ENCODE measurements around the gene ASPSCR1.

The ASPSCR1 gene

DNA sequence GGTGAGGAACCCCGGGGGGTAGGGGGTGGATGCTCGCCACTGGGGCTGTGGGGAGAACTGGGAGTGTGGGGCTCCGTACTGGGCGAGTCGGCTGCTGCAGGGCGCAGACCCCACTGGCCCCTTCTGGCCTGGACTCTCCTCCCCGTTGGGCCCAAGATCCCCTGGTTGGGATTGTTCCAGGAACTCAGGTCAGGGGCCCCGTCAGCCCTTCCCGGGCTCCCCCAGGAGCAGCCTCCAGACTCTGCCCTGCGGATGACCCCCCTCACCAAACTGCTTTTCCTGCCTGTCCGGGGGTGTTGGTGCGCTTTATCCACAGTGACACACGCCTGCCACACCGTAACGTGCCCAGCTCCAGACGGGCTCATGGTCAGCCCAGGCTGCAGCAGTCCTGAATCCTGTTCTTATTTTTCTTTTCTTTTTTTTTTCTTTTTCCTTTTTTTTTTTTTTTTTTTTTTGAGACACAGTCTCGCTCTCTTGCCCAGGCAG lies 24.2 kb downstream of the ASPSCR1 start:
- no peak for DNase-seq

DNA sequence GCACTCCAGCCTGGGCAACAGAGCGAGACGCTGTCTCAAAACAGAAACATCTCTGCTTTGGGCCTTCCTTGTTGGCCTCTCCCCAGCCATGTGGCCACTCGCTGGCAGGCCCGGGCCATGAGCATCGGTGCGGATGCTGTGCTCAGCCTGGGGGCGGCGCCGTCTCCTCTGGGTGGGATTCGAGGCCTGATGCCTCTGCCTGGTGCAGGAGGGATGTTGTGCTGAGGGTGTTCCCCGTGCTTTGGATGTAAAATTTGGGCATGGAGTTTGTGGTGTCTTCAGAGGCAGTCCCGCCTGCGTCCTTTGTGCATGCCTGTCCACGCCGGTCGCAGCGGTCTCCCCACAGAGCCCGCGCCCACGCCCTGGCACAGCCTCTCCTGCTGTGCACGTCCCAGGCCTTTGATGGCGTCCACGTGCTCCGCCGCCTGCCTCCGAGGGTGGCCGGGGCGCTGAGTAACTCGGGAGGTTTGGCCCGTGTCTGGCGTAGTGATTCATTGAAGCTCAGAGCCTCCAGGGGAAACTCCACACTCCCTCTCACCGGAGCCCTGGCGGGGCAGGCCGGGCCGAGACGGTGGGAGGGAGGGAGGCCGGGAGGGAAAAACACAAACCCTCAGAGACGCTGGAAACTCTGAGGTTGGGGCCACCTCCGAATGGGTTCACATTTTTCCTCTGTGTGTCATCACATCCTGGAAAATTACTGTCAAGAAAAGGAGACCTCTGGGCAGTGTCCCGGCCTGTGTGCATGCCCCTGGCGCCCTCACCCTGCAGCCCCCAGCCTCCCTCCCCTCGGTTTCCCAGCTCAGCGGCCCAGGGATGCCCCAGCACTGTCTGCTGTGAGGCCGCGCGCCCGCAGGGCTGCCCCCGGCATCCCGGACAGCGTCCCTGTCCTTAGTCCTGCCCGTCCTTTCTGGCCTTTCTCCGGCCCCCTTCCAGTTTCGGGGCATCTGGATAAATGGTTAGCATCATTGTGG lies 26.3 kb downstream of the ASPSCR1 start:
- no peak for DNase-seq

DNA sequence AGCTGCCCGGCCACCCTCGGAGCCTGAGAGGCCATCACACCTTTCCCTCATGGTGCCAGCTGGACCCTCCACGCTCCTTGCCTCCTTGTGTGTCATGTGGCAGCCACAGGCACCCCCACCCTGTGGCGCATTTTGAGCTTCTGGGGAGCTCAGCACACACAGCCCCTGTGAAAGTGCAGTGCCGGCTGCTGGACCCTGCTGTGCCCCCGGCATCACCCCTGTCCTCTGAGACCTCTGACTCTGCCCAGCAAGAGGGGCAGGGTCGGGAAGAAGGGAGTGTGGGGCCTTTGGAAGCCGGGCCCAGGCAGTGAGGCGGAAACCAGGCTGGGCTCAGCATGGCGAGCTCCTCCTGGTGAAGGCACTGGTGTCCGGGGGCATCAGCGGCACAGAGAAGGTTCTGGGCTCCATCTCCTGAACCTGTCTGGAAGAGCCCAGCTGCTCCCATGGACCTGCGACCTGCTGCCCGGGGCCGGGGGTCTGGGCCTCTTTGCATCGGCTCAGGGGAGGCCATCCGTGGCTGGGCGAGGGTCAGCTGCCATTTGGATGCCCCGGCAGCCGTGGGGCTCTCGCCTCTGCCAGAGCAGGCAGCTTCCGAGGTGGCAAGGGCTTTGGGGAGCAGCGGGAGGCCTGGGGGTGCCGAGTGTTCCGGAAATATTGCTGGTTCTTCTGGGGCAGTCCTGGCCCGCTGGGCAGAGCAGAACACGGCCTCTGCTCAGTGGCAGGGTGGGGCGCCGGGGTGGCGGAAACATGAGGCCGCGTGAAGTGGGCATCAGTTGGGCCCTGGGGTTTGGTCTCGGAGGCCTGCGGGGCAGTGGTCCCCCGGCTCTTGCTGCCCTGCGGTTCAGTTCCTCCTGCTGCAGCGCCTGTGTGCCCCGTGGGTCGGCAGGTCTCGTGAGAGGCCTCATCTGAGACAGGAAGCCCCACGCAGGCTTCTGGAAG lies 27.4 kb downstream of the ASPSCR1 start:
- DNase-seq = no peak

DNA sequence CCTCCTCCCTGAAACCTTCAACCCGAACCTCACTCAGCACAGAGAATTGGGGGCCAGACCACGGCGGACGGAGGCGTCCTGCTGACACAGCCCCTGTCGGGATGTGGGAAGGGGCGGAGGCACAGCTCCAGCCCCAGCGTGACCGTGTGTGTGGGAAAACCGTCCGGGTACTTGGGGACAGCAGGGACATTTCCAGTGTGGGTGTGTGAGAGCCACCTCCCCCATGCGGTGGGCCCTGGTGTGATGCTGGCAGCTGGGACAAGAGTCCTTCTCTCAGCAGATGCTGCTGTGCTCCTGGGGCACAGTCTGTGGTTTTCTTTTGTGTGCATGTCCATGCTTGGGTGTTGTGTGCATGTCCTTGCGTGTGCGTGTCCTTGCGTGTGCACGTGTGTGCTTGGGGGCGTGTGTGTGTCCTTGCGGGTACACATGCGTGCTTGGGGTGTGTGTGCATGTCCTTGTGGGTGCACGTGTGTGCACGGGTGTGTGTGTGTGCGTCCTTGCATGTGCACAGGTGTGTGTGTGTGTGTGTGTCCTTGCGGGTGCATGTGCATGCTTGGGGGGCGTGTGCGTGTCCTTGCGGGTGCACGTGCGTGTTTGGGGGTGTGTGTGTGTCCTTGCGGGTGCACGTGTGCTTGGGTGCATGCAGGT lies 28.4 kb downstream of the ASPSCR1 start:
- DNase-seq = no peak

DNA sequence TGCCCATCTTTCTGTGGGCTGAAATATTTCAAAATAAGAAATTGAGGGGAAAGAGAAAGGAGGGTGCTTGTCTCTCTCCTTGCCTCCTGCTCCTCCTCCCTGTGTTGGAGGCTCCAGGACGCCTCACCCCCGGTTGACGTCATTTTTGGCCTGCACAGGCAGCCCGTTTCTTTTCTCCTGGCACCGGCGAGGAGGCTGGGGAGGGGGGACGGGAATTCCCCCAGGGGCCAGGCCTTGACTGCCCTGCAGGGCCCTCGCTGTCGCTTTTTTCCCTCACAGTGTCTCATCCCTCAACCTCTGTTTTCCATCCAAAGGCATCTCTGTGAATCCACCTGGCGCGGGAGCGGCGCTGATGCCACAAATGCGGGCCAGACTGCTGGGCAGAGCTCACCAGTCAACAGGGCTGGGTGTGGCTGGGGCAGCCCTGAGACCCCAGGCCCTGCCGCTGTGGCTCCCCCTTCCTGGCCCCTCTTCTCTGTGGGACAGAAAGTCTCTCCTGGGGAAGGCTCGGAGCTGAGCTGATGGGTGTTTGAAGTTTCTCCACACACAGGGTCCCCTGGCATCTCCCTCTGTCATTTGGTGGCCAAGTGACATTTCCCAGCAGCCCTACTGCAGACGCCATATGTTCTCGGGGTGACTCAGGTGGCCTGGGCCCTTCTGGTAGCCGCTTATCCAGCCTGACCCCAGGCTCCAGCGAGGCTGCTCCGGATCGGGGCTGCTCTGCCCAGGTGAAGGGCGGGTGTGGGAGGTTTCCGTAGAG lies 29.2 kb downstream of the ASPSCR1 start:
- DNase-seq = no peak

DNA sequence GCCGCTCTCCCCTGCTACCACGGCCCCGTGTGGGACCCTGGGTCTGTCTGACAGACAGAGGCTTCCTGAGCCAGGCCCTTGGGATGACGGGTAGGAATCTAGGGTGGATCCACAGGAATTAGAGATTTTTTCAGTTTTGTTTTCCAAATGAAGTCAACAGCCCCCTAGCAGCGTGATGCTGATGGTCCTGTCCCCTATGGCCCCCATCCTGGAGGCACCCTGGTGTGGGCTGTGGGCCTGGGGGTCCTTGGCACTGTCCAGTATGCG lies 29.7 kb downstream of the ASPSCR1 start:
- DNase-seq = no peak

DNA sequence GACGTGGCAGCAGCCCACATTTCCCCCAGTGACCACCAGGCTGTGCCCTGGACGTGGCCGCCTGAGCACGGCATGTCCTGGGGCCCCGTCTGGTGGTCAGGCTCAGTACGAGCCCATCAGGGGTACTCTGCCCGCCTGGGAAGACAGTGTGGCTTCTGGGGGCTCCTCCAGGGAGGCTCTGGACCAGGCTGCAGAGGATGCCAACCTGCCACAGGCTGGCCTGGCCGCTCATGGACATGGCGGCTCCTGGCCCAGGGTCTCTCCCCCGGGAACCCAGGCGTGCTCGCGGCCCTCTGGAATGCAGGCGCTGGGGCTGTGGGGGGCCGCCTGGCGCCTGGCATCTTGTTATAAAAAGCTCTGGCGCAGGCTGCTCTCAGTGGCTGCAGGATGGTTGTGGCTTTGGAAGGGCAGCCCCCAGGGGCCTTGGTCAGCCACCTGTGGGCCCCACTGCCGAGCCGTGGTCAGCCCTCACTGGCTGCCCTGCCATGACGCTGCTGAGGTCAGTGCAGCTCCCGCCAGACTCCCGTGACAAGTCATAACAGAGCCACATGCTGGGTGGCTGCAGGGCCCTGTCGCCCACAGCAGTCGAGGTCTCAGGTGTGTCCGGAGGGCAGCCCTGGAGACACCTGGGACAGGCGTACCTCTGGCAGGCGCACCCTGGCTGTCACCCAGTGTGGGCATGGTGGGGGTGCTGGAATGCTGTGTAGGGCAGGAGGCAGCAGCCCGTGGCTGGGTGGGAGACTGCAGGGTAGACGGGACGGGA lies 30.2 kb downstream of the ASPSCR1 start:
- no peak for DNase-seq

DNA sequence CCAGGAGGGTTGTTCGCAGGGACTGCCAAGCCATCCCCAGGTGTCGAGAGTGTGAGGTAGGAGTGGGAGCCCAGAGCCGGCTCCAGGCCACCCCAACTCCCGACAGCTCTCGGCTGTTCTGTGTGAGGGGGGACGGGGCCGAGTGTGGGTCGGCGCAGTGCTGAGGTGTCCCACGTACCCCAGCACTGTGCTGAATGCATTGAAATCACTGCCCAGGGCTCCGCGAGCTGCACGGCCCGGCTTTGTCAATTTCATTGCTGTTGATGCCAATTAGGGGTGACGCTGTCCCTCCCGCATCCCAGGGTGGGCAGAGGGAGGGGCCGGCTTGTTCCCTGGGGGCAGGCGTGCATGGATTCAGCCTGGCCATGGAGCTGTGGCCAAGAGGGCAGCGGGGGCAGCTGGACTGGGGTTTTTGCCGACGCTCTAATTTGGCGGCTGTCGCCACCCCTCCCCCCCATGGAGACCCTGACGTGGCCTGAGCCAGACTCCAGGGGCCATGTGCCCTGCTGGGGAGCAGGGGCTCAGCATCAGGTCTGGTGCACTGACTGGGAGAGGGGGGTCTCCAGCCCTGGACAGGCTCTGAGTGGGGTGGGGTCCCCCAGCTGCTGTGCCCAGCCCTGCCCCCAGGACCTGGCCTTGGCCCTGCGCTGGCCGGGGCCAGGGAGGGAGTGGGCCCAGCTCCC lies 31.0 kb downstream of the ASPSCR1 start:
- DNase-seq = no peak

DNA sequence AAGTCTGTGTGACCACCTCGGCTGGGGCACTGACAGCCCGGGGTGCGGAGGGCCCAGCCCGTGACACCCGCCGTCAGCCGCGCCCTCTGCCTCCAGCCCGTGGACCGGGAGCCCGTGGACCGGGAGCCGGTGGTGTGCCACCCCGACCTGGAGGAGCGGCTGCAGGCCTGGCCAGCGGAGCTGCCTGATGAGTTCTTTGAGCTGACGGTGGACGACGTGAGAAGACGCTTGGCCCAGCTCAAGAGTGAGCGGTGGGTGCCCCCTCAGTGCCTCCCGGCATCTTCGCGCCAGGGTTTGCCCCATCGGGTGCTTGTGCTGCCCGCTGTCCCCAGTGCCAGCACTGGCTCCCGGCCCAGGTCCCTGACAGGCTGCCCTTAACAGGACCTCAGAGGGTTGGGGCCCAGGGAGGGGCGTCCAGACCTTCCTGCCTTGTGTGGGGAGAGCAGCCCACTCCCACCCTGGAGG lies 31.5 kb downstream of the ASPSCR1 start:
- no peak for DNase-seq

DNA sequence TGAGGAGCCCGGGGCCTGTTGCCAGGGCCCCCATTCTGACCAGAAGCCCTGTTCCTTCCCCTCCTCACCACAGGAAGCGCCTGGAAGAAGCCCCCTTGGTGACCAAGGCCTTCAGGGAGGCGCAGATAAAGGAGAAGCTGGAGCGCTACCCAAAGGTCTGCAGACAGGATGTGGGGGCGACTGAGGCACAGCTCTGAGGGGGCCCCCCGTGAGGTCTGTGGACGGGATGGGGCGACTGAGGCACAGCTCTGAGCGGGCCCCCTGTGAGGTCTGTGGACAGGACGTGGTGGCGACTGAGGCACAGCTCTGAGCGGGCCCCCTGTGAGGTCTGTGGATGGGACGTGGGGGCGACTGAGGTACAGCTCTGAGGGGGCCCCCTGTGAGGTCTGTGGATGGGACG lies 32.0 kb downstream of the ASPSCR1 start:
- DNase-seq = no peak

DNA sequence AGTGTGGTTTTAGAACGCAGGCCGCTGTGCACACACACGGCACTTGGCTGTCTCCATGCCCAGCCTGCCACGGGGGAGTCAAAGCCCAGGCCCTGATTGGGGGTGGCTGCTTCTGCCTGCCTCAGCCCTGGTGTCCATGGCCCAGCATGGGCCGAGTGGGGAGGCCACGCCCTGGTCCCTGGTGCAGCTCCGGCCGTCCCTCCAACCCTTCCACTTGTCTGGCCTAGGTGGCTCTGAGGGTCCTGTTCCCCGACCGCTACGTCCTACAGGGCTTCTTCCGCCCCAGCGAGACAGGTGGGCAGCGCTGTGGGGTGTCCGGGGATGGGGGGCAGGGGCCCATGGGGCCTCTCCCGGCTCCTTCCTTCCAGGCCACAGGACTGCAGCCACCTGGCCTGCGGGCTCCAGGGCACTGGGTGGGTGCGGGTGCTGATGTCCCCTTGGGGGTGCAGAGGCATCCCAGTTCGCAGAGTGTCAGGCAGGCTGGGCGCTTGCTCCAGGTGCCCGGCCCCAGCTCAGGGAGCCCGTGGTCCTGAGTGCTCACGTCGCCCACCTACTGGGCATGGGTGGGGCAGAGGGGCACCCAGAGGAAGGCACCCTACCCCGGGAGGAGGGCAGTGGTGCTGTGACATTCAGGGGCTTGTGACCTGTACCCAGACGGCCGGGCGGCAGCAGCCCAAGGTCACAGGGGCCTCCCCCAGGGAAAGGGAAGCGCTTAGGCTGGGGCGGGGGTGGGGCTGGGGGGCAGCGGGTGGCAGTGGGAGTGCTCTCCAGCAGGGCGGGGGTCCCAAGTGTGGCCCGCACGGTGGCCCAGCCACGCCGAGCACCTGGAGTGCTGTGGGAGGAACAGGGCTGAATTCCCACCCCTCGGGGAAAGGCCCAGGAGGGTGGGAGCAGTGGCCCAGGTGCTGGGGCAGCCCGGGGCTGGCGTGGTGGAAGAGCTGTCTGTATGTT lies 33.4 kb downstream of the ASPSCR1 start:
- no peak for DNase-seq

DNA sequence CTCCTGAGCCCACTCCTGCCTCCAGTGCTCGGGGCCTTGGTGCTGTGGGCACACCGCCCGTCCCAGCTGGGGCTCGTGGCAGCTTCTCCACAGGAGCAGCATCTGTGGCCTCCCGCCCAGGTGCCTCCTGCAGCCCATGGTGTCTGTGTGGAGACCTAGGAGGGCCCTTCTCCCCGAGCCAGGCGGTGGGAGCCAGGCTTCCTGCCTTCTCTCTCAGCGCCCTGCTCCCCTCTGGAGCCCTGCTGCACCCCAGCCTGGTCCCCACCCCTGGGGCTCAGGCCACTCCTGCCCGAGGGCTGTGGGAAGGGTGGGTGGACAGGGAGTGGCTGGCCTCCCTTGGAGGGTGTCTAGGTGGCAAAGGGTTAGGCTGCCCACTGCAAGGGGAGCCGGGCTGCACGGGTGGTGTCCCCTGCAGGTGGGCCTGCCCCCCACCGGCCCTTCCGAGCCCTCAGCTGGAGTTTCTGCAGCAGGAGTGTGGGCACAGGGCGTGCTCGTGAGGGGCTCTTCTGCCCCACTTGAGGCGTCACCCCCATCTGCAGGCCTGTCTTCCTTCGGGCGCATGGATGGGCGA lies 34.3 kb downstream of the ASPSCR1 start:
- DNase-seq = no peak

DNA sequence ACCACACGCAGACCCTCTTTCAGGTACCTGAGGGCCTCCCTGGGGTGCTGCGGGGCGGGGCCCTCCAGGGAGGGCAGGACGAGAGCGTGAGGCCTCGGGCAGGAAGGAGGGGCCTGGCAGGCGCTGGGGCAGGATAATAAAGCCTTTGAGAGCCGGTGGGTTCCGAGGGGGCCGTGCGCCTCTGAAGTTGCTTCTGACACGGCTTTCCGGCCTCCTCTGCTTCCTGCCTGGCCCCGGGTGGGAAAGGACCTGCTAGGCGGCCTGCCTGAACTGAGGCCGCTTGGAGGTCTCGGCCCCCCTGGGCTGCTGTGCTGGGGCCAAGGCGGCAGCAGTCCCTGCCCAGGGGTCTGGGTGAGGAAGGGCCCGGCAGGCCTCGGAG lies 34.8 kb downstream of the ASPSCR1 start:
- DNase-seq = no peak

DNA sequence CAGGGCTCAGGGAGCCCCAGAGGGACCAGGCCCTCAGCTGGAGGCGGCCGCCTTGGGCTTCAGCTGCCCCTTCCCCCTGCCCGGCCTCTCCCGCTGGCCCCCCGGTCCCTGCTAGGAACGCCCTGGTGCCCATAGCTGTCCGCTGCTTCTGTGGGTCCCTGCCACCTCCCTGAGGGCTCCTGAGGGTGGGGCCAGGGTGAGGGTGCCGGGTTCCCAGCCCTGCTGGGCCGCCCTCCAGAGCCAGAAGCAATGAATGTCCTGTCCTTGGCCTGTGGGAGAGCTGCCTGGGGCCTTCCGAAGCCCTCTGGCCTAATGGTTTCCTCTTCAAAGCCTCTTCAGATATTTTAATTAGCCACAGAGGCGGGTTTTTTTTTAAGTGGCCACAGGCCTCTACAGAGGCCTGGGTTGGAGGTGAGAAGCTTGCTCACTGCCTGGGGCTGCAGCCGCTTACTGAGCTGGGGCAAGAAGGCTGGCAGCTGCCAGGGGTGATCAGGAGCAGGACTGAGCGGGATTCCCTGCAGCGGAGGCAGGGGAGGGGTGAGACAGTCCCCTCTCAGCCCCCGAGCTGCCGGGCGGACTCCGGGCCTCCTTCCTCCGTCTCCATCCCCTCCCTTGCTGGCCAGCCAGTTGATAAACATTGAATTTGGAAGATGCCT lies 35.3 kb downstream of the ASPSCR1 start:
- DNase-seq = no peak

DNA sequence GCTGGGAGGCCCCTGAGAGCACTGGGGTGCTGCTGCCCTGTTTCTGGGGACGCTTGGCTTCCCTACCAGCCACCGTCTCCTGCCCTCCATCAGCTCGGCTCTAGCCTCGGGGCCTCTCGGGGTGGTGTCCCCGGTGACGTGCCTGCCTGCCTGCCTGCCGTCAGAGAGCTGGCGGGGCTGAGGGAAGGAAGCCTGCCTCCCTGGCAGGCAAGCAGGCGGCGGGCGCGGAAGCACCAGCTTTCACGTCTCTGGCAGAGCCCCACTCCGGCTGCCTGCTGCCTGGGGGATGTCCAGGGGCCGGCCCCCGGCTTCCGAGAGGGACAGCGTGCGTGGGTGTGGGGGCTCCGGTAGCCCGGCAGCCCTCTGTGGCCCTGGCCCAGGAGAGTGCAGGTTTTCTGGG lies 35.9 kb downstream of the ASPSCR1 start:
- no peak for DNase-seq

DNA sequence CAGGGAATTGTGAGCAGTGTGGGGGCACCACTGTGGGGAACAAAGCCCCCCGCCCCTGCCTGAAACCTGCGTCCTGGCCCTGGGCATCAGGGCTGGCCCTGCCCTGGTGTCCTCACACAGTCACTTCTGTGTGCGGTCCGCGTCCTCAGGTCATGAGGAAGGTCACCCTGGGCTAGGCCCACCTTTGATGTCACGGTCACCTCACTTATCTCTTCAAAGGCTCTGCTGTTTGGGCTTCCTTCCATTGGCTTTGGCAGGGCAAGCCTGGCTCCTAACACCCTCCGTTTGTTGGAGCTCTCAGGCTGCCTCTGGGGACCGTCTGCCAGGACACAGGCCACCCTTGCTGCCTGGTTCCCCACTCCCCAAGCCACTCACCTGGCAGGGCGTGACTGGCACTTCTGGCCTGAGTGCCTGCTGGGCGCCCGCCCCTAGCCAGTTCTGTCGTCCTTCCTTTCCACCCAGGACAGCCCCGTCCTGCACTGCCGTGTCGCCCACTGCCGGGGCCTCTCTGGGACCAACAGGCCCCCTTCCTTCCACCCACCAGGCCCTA lies 36.4 kb downstream of the ASPSCR1 start:
- no peak for DNase-seq

DNA sequence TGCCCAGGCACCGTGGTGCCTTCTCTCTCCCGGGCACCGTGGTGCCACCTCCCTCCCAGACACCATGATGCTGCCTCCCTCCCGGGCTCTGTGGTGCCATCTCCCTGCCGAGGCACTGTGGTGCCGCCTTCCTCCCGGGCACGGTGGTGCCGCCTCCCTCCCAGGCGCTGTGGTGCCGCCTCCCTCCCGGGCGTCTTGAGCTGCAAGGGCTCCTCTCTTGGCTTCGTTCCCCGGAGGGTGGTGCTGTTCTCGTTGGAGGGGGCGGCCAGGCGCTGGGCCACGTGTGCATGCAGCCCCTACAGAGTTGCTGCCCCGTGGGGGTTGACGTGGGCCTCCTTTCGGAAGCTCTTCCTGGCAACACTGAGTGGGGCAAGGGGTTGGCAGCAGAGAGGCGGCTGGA lies 37.0 kb downstream of the ASPSCR1 start:
- DNase-seq = no peak

DNA sequence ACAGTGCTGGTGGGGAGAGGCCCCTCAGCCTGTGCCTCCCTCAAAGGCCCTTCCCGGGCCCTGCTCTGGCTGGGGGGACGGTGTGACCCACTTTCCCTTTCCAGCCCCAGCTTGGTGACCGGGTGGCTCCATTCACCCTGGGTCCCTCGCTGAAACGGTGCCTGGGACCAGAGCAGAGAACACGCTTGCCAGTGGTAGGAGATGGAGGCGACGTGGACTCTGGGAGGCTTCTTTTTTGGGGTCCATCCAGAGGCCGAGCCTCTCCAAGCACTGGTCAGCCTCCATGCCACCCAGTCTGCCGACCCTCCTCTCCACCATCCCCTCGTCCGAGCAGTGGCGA lies 37.5 kb downstream of the ASPSCR1 start:
- no peak for DNase-seq
